Right hindlimb (tissue), 1 donor: ENCODE measurements around the gene SUN3.
"Not testable (repeated sequence)": the region's sequence is repeated elsewhere in the genome, so short reads cannot be mapped to it uniquely, and the experiment has no call there.

Experiments used
- DNase-seq: peaks from one replicate; pipeline ENCODE4 v3.0.0-alpha.2; 2018

Gene SUN3

DNA sequence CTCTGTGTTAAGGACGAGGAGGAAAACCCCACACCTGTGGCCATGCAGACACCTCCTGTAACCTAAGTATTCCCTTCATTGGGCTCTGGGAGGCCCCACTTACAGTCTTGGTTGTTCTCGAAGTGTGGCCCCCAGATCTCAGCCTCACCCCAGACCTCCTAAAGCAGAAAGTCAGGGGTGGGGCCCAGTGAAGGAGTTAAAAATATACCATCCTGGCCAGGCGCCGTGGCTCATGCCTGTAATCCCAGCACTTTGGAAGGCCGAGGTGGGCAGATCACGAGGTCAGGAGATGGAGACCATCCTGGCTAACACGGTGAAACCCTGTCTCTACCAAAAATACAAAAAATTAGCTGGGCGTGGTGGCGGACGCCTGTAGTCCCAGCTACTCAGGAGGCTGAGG lies 86.3 kb downstream of the SUN3 start:
- not testable (repeated sequence) for DNase-seq

DNA sequence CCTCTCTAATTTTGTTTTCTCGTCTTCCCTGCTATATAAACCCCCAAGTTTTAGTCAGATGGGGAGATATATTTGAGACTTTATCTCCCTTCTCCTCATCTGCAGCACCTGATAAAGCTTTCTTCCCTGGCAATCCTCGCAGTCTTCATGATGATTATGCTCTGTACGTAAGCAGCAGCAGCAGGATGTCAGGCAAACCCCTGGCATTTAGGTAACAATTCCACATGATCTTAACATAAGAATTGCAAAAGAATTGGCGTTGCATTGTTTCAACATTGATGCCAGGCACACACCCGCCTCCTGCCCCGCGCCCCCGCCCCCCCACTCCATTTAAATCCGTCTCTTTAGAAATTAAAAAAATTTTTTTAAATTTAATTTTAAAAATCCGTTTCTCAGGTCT lies 86.8 kb downstream of the SUN3 start:
- no peak for DNase-seq

DNA sequence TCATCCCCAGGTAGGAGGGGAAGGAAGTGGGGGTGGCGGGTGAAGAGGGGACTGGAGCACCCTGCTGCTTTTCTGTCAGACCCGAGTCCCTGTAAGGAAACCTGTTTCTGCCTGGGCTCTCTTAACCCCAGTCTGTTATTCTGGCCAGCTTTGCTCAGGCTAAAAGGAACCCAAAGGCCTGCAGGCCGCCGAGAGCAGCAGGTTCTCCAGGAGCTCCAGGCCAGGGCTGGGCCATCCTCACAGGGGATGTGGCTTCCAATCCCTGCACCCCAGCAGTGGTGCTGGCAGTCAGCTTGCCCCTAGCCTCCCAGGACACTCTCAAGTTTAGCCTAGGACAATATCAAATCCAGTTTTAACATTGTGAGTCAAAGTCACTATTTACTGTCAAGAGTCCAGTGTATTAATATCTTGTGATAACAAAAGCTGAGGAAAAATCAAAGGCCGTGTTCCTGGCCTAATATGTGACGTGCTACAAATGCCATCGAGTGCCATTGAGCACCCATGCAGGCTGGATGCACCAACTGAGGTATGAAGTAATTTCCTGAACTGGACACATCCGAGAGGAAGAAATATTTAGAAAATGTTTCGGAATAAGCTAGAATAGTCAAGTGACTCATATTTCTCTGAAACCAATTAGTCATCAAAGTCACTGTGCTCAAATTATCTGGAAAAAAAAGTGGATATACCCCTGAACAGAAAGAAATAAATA lies 87.6 kb downstream of the SUN3 start:
- DNase-seq: no peak

DNA sequence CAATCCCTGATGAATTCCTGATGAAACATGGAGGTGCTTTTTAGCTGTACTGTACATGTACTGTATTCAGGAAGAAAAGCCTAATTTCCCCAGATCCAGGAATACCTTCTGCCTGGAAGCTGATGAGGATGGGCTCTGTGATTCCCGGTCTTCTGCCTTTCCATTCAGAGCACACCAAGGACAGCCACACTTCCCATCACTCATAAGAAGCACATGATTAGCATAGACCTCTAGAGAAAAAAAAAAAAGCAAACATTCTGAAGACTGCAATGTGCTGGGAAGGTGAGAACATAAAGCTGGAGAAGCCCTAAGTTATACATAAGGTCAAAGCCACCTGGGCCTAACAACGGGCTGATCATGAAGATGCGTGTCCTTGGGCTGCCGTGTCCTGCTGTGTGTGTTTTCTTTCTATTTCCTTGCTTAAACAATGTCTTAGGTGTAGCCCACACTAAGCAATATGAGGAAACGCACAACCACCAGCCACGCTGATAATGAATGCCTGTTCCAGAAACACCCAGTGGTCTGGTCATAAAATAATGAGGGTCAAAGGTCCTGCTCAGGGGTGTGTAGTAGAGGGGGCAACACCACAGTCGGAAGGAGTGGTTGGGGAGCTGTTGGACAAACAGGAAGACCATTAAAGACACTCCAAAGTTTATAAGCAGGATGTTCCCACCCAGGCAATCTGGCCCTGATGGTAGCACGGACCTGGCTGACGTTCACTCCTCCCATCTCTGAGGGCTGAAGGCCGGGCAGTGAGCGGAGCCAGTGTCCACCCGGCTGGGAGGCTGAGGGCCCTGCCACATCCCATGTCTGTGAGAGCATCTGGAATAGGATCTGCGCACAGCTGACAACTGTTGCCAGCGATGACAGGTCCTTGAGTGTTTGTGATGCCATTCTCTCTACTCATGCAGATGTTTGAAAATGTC lies 88.6 kb downstream of the SUN3 start:
- no peak for DNase-seq

DNA sequence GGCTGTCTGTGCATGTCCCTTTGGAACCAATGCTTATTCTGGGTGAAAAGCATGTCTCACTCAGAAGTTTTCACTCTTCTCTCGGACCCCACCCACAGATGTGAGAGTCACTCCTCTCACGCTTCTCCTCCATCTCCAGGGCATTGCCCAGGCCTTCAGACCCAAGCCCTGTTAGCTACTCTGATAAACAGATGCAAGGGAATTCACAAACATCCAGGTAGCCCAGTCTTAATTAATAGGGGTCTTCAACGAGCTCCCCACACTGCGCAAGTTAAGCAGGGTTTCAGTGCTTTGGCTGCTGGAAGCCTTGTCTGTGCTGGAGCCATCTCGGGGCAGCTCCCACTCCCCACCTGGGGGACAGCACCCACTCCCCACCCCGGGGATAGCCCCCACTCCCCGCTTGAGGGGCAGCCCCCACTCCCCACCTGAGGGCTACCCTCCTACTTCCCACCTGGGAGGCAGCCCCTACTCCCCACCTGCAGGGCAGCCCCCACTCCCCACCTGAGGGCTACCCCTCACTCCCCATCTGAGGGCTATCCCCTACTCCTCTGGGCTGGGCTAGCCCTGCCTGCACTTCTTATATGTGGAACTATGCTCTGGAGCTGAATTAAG lies 89.4 kb downstream of the SUN3 start:
- no peak for DNase-seq

DNA sequence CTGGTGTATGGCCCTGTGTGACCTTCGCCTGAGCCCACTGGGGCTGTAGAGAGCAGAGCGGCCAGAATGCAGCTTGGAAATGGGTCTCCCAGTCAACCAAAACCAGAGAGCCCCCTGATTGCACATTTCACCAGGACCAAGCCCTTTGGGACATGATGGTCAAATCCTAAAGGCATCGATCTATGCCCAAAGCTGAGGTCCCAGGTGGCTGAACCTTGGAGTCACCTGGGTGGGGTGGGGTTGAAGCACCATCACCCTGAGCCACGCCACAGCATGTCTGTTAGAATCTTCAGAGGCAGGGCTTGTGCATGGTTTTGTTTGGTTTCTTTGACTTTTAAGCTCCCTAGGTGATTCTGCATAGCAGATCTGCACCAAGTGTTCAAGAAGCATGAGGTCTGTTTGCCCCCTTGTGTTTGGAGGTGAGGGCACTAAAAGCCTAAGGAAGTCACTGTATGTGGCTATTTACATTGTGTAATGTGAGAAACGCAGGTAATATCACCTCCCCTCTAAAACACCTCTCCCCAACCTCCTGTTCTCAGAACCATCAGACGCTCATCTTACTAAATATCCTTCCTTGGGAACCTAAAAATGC lies 90.2 kb downstream of the SUN3 start:
- DNase-seq: no peak

DNA sequence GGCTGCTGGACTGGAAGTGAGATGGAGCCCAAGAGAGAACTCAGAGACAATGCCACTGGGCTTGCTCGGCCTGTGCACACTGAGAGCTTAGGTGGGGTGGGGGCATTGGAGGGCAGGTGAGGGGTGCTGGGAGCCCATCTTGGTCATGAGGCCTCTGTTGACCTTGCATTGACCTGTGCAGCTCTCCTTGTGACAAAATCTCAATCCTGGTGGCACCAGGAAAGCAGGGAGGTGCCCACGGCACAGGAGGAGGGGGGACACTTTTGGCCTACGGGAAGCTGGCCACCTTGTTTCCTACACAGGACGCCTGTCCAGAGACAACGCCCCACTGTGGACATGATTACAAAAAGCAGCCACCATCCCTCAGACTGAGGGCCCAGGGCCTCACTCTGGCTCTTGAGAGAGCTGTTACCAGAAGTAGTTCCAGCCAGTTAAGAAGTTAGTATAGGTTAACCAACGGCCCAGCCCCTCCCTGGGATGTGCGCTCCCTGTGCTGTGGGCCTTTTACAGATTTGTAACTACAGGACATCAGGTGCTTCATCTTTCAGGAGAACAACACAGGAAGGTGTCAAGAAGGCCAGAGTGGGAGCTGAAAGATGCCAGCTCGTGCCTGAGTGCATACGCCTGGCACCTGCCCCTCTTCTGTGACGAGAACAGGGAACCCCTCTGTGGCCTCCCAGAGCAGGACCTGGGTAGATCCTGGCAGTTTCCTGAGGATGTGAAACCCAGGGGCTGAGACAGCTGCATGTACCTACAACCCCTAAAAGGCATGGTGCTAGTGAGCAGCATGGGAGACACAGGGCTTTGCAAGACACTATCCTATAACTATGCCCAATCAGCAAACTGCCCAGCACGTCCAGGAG lies 91.0 kb downstream of the SUN3 start:
- no peak for DNase-seq
